SU-DHL-6 (cell line): ENCODE data around the gene NFKBIZ.

Experiments used
- H2AFZ ChIP-seq: fragments of 200-600 bp; sonication (generic); 2 replicates; pipeline ENCODE4 v1.6.1; 2014; ENCODE audit warnings: low read depth, mild to moderate bottlenecking, moderate library complexity, mixed read lengths, antibody characterized with exemption, low read length; ENCODE audit not compliant: severe bottlenecking
- H3F3A ChIP-seq: fragments of 200-600 bp; shearing (Covaris generic); 2 replicates; pipeline ENCODE4 v1.6.0; 2016; ENCODE audit warnings: antibody characterized with exemption, mild to moderate bottlenecking; ENCODE audit not compliant: insufficient read depth
- H3K27ac ChIP-seq: fragments of 200-600 bp; sonication (generic); 2 replicates; pipeline ENCODE4 v1.5.1; 2016; ENCODE audit warnings: low read depth, mild to moderate bottlenecking, low read length, moderate library complexity, mixed read lengths
- H3K27me3 ChIP-seq: fragments of 200-600 bp; sonication (generic), shearing (Covaris generic); 2 replicates; pipeline ENCODE4 v1.6.0; 2014; ENCODE audit warnings: mild to moderate bottlenecking, low read length
- H3K36me3 ChIP-seq: fragments of 200-600 bp; sonication (generic); 2 replicates; pipeline ENCODE4 v1.6.1; 2014; ENCODE audit warnings: mild to moderate bottlenecking, low read length, mixed read lengths
- H3K4me2 ChIP-seq: fragments of 300-600, 200-600 bp; shearing (Covaris generic), sonication (generic); 2 replicates; pipeline ENCODE4 v1.6.0; 2014; ENCODE audit warnings: low read length, low read depth, mild to moderate bottlenecking; ENCODE audit not compliant: poor library complexity, severe bottlenecking
- H3K4me3 ChIP-seq: fragments of 200-600 bp; sonication (generic); 2 replicates; pipeline ENCODE4 v1.5.1; 2014; ENCODE audit warnings: antibody characterized with exemption, low read length, mild to moderate bottlenecking, mixed read lengths; ENCODE audit not compliant: insufficient read depth, poor library complexity, severe bottlenecking
- H3K79me2 ChIP-seq: fragments of 200-600 bp; sonication (generic); 2 replicates; pipeline ENCODE4 v1.6.1; 2014; ENCODE audit warnings: mild to moderate bottlenecking, low read length, moderate library complexity; ENCODE audit not compliant: insufficient read depth
- H3K9ac ChIP-seq: fragments of 200-600 bp; sonication (generic); 2 replicates; pipeline ENCODE4 v1.7.0; 2014; ENCODE audit warnings: mild to moderate bottlenecking, low read length
- H3K9me2 ChIP-seq: fragments of 200-600 bp; sonication (generic); replicated peaks from 2 replicates; pipeline ENCODE4 v1.6.1; 2014; ENCODE audit warnings: low read length; ENCODE audit not compliant: insufficient read depth
- H3K9me3 ChIP-seq: fragments of 200-600 bp; sonication (generic); 2 replicates; pipeline ENCODE4 v1.6.1; 2014; ENCODE audit warnings: low read length, mixed read lengths; ENCODE audit not compliant: insufficient read depth
- H4K20me1 ChIP-seq: fragments of 200-600 bp; sonication (generic); 2 replicates; pipeline ENCODE4 v1.6.1; 2014; ENCODE audit warnings: low read depth, mild to moderate bottlenecking, antibody characterized with exemption, low read length, moderate library complexity, mixed read lengths
- EZH2phosphoT487 ChIP-seq: fragments of 200-600 bp; sonication (generic), shearing (Covaris generic); conservative IDR thresholded peaks from 2 replicates; pipeline ENCODE4 v1.6.1; 2018; ENCODE audit warnings: mild to moderate bottlenecking, antibody characterized with exemption, low read length, moderate library complexity, mixed read lengths
- TF ChIP-seq, protein P1 (sequence below): fragments of 200-600 bp; sonication (generic); IDR thresholded peaks from one replicate; pipeline ENCODE4 v1.5.1; 2017; ENCODE audit warnings: antibody characterized with exemption, mild to moderate bottlenecking, low read length, moderate library complexity; ENCODE audit not compliant: insufficient read depth, poor library complexity, severe bottlenecking

The NFKBIZ gene

DNA sequence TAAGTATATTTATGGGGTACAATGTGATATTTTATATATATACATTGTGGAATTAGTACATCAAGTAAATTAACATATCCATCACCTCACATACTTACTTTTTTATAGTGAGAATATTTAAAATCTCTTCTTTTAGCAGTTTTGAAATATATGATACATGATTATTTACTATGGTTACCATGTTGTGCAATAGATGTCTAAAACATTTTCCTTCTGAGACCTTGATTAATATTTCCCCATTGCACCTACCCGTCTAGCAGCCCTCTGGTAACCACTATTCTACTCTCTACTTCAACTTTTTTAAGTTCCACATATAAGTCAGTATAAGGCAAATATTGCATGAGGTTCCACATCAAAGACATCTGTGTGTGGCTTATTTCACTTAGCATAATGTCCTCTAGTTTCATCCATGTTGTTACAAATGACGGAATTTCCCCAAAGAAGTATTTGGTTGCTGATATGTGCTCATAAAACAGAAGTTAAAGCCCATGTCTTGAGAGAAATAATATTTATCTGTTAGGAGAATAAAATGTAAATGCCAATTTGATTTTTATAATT is 29.6 kb upstream of the NFKBIZ start:
- Histone ChIP-seq H3K9me2 (no peaks in the 10 kb centered on the region), H3K36me3 (peaks cover 22% of the 10 kb centered on the region), H4K20me1 (no peaks in the 10 kb centered on the region), H3K79me2 (no peaks in the 10 kb centered on the region; the same call in 1 of the 2 replicates), H3K9ac (no peak overlapping the region), H2AFZ (no peak overlapping the region), H3K4me3 (no peak overlapping the region), H3K9me3 (no peaks in the 10 kb centered on the region), H3K27ac (peak overlapping the region; percentile 49; the same call in 1 of the 2 replicates), H3K27me3 (no peaks in the 10 kb centered on the region), H3K4me2 (peak overlapping the region; percentile 23), H3F3A (peaks cover 47% of the 10 kb centered on the region)
- TF ChIP-seq EZH2phosphoT487, result no peak
- TF ChIP-seq, protein P1, sequence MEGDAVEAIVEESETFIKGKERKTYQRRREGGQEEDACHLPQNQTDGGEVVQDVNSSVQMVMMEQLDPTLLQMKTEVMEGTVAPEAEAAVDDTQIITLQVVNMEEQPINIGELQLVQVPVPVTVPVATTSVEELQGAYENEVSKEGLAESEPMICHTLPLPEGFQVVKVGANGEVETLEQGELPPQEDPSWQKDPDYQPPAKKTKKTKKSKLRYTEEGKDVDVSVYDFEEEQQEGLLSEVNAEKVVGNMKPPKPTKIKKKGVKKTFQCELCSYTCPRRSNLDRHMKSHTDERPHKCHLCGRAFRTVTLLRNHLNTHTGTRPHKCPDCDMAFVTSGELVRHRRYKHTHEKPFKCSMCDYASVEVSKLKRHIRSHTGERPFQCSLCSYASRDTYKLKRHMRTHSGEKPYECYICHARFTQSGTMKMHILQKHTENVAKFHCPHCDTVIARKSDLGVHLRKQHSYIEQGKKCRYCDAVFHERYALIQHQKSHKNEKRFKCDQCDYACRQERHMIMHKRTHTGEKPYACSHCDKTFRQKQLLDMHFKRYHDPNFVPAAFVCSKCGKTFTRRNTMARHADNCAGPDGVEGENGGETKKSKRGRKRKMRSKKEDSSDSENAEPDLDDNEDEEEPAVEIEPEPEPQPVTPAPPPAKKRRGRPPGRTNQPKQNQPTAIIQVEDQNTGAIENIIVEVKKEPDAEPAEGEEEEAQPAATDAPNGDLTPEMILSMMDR, result no peak

DNA sequence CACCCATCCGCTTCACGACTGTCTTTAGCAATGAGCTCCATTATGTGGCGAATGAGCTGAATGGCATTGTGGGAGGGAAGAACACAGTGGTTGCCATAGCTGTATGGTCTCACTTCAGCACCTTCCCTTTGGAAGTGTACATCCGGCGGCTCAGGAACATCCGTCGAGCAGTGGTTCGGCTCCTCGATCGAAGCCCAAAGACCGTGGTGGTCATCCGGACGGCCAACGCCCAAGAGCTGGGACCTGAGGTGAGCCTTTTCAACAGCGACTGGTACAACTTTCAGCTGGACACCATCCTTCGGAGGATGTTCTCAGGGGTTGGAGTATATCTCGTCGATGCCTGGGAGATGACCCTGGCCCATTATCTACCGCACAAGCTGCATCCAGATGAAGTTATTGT is 27.8 kb upstream of the NFKBIZ start:
- H3K9me2 ChIP-seq, result no peaks in the 10 kb centered on the region
- TF ChIP-seq, protein P1, result no peak
- TF ChIP-seq EZH2phosphoT487, result no peak
- H4K20me1 ChIP-seq, result no peaks in the 10 kb centered on the region
- H3K4me3 ChIP-seq, result no peak overlapping the region
- H3K27me3 ChIP-seq, result no peaks in the 10 kb centered on the region
- no peaks in the 10 kb centered on the region for H3K79me2 ChIP-seq
- no peak overlapping the region for H3K4me2 ChIP-seq
- peaks cover 22% of the 10 kb centered on the region for H3K36me3 ChIP-seq
- H2AFZ ChIP-seq, result no peak overlapping the region
- peaks cover 62% of the 10 kb centered on the region for H3F3A ChIP-seq
- H3K9ac ChIP-seq, result no peak overlapping the region
- no peaks in the 10 kb centered on the region for H3K9me3 ChIP-seq
- H3K27ac ChIP-seq, result no peak overlapping the region

DNA sequence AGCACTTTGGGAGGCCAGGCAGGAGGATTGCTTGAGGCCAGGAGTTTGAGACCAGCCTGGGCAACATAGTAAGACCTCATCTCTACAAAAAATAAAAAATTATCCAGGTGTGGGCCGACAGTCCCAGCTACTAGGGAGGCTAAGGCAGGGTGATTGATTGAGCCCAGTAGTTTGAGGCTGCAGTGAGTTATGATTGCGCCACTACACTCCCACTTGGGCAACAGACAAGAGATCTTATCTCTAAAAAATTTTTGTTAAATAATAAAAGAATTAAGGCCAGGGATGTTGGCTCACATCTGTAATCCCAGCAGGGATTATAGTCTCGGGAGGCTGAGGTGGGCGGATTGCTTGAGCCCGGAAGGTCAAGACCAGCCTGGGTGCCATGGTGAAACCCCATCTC is 25.8 kb upstream of the NFKBIZ start:
- Histone ChIP-seq H3K9me2 (no peaks in the 10 kb centered on the region), H3F3A (peaks cover 72% of the 10 kb centered on the region), H3K79me2 (peaks cover 4% of the 10 kb centered on the region), H3K27ac (no peak overlapping the region), H3K4me3 (no peak overlapping the region), H3K9me3 (no peaks in the 10 kb centered on the region), H3K4me2 (no peak overlapping the region), H3K27me3 (no peaks in the 10 kb centered on the region), H3K36me3 (peaks cover 11% of the 10 kb centered on the region; the same call in 1 of the 2 replicates), H2AFZ (no peak overlapping the region), H3K9ac (no peak overlapping the region), H4K20me1 (no peaks in the 10 kb centered on the region)
- no peak for TF ChIP-seq EZH2phosphoT487
- TF ChIP-seq, protein P1, result no peak
